IgD-negative memory B cell (primary cell): Measurements from ENCODE around the gene MATR3. TPM values are rescaled to one million over a fixed set of nuclear protein-coding genes. Genes with fewer than 3 reads are reported as not detected.

Source experiments
- H3K27ac Mint-ChIP-seq, 3 donors: one replicate each; pipeline ENCODE4 v1.8.0; 2020 to 2022; ENCODE audit warnings: mild to moderate bottlenecking in 3 of 3, mixed read lengths in 3 of 3, moderate library complexity in 1 of 3
- H3K27me3 Mint-ChIP-seq: one replicate; pipeline ENCODE4 v1.8.0; 2021; ENCODE audit warnings: mixed read lengths
- H3K36me3 Mint-ChIP-seq: one replicate; pipeline ENCODE4 v1.8.0; 2020; ENCODE audit warnings: mild to moderate bottlenecking, mixed read lengths
- H3K4me1 Mint-ChIP-seq, 3 donors: one replicate each; pipeline ENCODE4 v1.8.0; 2020 to 2022; ENCODE audit warnings: mixed read lengths in 3 of 3, mild to moderate bottlenecking in 1 of 3
- H3K4me3 Mint-ChIP-seq, 4 donors: one replicate each; pipeline ENCODE4 v1.8.0; 2020 to 2022; ENCODE audit warnings: mild to moderate bottlenecking in 4 of 4, mixed read lengths in 4 of 4, moderate library complexity in 3 of 4
- H3K9me3 Mint-ChIP-seq, 3 donors: one replicate each; pipeline ENCODE4 v1.8.0; 2020 to 2021; ENCODE audit warnings: mixed read lengths in 3 of 3, mild to moderate bottlenecking in 1 of 3
- polyA plus RNA-seq: library from polyadenylated mRNA; unstranded; fragments of 300-500 nt; fragmentation: Illumina TruSeq; gene quantifications from one replicate; pipeline ENCODE4 v1.2.3, GENCODE V29; 2021

The MATR3 gene, protein sequence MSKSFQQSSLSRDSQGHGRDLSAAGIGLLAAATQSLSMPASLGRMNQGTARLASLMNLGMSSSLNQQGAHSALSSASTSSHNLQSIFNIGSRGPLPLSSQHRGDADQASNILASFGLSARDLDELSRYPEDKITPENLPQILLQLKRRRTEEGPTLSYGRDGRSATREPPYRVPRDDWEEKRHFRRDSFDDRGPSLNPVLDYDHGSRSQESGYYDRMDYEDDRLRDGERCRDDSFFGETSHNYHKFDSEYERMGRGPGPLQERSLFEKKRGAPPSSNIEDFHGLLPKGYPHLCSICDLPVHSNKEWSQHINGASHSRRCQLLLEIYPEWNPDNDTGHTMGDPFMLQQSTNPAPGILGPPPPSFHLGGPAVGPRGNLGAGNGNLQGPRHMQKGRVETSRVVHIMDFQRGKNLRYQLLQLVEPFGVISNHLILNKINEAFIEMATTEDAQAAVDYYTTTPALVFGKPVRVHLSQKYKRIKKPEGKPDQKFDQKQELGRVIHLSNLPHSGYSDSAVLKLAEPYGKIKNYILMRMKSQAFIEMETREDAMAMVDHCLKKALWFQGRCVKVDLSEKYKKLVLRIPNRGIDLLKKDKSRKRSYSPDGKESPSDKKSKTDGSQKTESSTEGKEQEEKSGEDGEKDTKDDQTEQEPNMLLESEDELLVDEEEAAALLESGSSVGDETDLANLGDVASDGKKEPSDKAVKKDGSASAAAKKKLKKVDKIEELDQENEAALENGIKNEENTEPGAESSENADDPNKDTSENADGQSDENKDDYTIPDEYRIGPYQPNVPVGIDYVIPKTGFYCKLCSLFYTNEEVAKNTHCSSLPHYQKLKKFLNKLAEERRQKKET
- 346 TPM for polyA plus RNA-seq

- peak within 1 kb of the TSS; percentile 97 to 100 (median 99) for H3K4me3 Mint-ChIP-seq
- H3K27ac Mint-ChIP-seq = peak within 1 kb of the TSS; percentile 99 to 100 (median 100)
- H3K9me3 Mint-ChIP-seq = no peaks in the 10 kb centered on the region
- peaks cover 29 to 48% (median 35%) of the 10 kb centered on the region in 3 donors for H3K4me1 Mint-ChIP-seq
- peaks cover 6% of the 10 kb centered on the region for H3K36me3 Mint-ChIP-seq
- no peaks in the 10 kb centered on the region for H3K27me3 Mint-ChIP-seq
Observed at GRCh38 chr5:139293507-139294373, at the start of gene MATR3. Gene MATR3 (plus strand): TSS chr5:139293740. CDS start chr5:139307416, 13,676 bp downstream.

GRCh38 chr5:139245637-139246339 lies 47.8 kb upstream of the MATR3 start:
- no peaks in the 10 kb centered on the region for H3K36me3 Mint-ChIP-seq
- H3K4me1 Mint-ChIP-seq = no peaks in the 10 kb centered on the region
- H3K27ac Mint-ChIP-seq = no peak overlapping the region
- H3K27me3 Mint-ChIP-seq = peaks cover 2% of the 10 kb centered on the region
- H3K4me3 Mint-ChIP-seq = no peak overlapping the region
- no peaks in the 10 kb centered on the region for H3K9me3 Mint-ChIP-seq

DNA sequence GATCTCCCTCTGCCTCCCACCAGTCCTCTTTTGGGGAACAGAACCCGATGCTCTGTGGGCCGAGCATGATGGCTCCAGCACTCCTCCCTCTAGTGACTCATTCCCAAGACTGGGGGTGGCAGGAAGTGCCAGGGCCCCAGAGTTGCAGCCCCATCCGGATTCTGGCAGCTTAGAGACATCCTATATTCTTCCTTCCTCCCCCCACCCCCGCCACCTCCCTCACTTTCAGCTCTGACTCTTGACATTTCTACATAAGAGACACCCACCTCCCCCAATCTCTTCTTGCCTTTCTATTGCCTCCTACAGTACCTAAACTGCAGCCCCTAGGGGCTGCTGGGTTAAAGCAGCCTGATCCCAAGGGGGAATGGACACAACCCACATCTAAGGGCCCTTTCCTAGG lies 47.1 kb upstream of the MATR3 start:
- Mint-ChIP-seq H3K27ac (no peak overlapping the region), H3K4me1 (peaks cover 3 to 5% (median 3%) of the 10 kb centered on the region in 3 donors), H3K27me3 (peaks cover 2% of the 10 kb centered on the region), H3K4me3 (no peak overlapping the region), H3K9me3 (no peaks in the 10 kb centered on the region), H3K36me3 (no peaks in the 10 kb centered on the region)

DNA sequence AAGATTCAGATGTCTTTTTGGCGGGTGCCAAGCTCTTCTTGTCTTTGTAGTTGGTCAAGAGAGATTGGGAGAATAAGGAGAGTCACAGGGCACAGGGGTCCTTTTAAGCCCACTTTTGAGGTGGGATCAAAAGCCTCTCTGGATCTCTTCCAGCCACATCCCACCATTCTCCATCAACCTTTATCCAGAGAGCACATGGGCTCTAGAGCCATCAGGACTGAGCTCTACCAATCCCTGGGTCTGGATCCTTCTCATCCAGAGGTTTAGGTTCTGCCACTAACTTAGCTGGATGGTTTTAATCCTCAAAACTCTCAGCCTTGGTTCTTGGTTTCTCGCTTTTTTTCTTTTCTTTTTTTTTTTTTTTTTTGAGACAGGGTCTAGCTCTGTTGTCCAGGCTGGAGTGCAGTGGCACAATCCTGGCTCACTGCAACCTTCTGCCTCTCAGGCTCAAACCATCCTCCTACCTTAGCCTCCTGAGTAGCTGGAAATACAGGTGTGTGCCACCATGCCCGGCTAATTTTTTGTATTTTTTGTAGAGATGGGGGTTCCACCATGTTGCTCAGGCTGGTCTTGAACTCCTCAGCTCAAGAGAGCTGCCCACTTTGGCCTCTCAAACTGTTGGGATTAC lies 44.6 kb upstream of the MATR3 start:
- Mint-ChIP-seq H3K9me3 (no peaks in the 10 kb centered on the region), H3K27me3 (no peaks in the 10 kb centered on the region), H3K4me1 (peaks cover 3 to 5% (median 5%) of the 10 kb centered on the region in 3 donors), H3K4me3 (no peak overlapping the region), H3K36me3 (no peaks in the 10 kb centered on the region), H3K27ac (no peak overlapping the region)

DNA sequence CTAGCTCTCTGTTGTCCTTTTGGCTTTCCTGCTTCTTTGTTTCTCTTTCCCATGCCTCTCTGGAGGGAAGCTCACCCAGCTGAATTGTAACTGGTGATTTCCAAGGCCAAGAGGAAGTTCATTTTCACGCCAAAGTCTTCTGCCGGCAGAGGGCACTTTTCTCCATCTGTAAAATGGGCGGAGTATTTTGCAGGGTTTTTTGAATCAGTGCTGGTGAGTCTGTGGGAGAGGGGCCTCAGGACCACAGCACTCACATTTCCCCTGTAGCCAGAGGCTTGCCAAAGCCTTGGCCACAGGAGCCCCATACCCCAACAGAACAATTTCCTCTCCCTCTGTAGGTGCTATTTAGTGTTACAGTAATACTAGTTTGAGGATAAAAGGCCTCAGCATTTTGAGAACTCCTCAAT lies 42.3 kb upstream of the MATR3 start:
- peak overlapping the region in 1 of 4 donors; percentile 23 for H3K4me3 Mint-ChIP-seq
- H3K27me3 Mint-ChIP-seq = no peaks in the 10 kb centered on the region
- peak overlapping the region in 2 of 3 donors; percentile 69 to 93 for H3K27ac Mint-ChIP-seq
- H3K4me1 Mint-ChIP-seq = peaks cover 3 to 5% (median 5%) of the 10 kb centered on the region in 3 donors
- H3K9me3 Mint-ChIP-seq = no peaks in the 10 kb centered on the region
- H3K36me3 Mint-ChIP-seq = no peaks in the 10 kb centered on the region

DNA sequence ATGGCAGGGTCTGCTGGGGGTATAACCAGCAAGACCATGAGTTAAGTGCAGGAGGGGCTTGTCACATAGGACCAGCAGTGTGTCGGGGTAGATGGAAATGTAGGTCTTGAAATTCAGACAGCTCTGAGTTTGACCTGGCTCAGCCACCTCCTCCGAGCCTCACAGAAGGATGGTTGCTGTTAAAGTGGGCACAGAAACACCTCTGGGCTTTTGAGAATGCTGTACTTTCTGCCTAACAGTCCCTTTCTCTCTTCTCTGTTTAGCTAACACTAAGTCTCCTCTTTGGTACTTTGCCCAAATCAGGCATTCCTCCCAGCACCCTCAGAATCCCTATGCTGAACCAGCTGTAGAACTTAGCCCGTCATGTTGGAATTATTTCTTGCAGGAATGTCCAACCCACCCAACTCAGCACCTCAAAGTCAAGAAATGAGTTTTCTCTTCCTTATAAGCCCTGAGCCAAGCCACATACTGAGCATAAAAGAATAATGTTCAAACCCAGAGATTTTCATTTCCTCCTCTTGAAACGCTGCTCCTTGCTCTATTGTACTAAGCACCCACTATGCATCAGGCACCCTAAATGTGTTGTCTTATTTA lies 41.7 kb upstream of the MATR3 start:
- H3K9me3 Mint-ChIP-seq = no peaks in the 10 kb centered on the region
- H3K4me3 Mint-ChIP-seq = no peak overlapping the region
- no peak overlapping the region for H3K27ac Mint-ChIP-seq
- H3K4me1 Mint-ChIP-seq = peaks cover 3 to 5% (median 5%) of the 10 kb centered on the region in 3 donors
- H3K27me3 Mint-ChIP-seq = no peaks in the 10 kb centered on the region
- no peaks in the 10 kb centered on the region for H3K36me3 Mint-ChIP-seq

DNA sequence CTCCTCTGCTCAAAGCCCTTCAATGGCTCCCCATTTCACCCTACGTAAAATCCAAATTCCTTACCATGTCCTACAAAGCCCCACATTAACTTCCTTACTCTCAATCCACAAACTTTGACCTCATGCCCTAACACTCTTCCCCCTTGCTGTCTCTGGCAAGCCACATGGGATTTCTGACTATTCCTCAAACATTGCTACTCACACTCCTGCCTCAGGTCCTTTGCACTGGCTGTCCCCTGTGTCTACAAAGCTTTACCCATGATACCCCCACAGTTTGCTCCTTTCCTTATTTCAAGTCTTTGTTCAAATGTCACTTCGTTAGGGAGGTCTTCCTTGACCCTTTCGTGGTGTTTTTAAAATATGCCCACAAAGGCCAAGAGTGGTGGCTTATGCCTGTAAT lies 40.4 kb upstream of the MATR3 start:
- H3K4me3 Mint-ChIP-seq = no peak overlapping the region
- H3K27me3 Mint-ChIP-seq = no peaks in the 10 kb centered on the region
- peaks cover 3 to 5% (median 5%) of the 10 kb centered on the region in 3 donors for H3K4me1 Mint-ChIP-seq
- no peaks in the 10 kb centered on the region for H3K9me3 Mint-ChIP-seq
- H3K36me3 Mint-ChIP-seq = no peaks in the 10 kb centered on the region
- no peak overlapping the region for H3K27ac Mint-ChIP-seq

DNA sequence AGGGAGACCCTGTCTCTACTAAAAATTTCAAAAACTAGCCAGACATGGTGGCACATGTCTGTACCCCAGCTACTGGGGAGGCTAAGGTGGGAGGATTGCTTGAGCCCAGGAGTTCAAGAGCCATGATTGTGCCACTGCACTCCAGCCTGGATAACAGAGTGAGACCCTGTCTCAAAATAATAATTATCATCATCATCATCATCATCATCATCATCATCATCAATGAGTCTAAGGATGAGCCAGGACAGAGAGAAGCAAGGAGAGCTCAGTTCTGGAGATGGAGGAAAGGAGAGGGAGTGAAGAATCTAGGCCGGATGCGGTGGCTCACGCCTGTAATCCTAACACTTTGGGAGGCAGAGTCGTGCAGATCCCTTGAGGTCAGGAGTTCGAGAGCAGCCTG lies 36.7 kb upstream of the MATR3 start:
- no peaks in the 10 kb centered on the region for H3K9me3 Mint-ChIP-seq
- H3K4me1 Mint-ChIP-seq = peaks cover 0 to 1% (median 0%) of the 10 kb centered on the region in 3 donors
- H3K27me3 Mint-ChIP-seq = peaks cover 3% of the 10 kb centered on the region
- no peaks in the 10 kb centered on the region for H3K36me3 Mint-ChIP-seq
- no peak overlapping the region for H3K4me3 Mint-ChIP-seq
- H3K27ac Mint-ChIP-seq = no peak overlapping the region

- Mint-ChIP-seq H3K4me3 (peak overlapping the region in 1 of 4 donors; percentile 19), H3K27ac (no peak overlapping the region), H3K27me3 (peaks cover 3% of the 10 kb centered on the region), H3K9me3 (no peaks in the 10 kb centered on the region), H3K36me3 (no peaks in the 10 kb centered on the region), H3K4me1 (no peaks in the 10 kb centered on the region)
Observed at GRCh38 chr5:139262059-139262741, 31.3 kb upstream of the MATR3 start.

DNA sequence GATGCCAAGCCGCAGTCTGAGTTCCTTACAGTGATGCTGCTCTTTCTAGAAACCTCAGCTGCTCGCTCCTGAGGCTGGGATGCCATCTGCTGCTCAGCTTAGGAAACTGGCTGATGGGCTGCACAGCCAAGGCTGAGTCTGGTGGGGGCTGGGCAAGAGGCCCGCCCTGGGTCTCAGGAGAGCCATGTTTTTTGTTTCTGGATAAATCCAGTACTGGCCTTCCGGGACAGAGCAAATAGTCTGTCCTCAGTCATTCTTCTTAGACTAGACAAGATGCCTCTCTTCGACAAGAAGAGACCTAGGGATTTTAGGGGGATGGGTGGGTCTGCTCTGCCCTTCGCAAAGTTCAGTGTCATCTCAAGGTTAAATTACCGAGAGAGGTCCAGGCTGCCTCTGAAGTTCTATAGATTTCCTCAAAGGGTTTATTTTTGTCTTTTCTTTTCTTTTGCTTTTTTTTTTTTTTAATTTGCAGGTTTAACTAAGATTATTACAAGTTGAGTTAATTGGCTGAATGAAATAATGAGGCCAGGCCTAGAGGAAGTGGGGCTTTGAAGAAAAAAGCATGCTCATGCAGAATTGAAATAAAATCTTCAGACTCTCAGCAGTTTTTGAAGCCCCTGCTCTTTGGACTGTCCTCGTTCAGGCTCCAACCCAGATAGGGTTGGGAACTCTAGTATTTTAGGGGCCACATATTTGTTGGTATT lies 30.6 kb upstream of the MATR3 start:
- Mint-ChIP-seq H3K27ac (no peak overlapping the region), H3K4me3 (no peak overlapping the region), H3K4me1 (peaks cover under 1% of the 10 kb centered on the region in 3 donors), H3K9me3 (no peaks in the 10 kb centered on the region), H3K27me3 (peaks cover 3% of the 10 kb centered on the region), H3K36me3 (no peaks in the 10 kb centered on the region)

DNA sequence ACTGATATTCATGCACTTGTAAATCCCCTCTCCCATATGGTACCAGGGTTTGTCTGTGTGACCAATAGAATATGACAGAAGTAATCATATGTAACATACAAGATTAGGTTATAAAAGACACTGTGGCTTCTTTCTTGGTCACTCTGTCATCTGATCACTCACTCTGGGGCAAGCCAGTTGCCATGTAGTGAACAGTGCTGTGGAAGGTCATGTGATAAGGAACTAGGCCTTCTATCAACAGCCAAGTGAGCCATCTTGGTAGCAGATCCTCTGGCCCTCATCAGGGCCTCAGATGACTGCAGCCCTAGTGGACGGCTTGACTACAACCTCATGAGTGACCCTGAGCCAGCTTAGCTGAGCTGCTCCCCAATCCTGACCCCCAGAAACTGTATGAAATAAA lies 30.0 kb upstream of the MATR3 start:
- no peaks in the 10 kb centered on the region for H3K9me3 Mint-ChIP-seq
- H3K36me3 Mint-ChIP-seq = no peaks in the 10 kb centered on the region
- no peak overlapping the region for H3K27ac Mint-ChIP-seq
- H3K4me1 Mint-ChIP-seq = peaks cover 6 to 7% (median 7%) of the 10 kb centered on the region in 3 donors
- peaks cover 3% of the 10 kb centered on the region for H3K27me3 Mint-ChIP-seq
- no peak overlapping the region for H3K4me3 Mint-ChIP-seq

GRCh38 chr5:139263946-139264345 lies 29.6 kb upstream of the MATR3 start:
- H3K27ac Mint-ChIP-seq = no peak overlapping the region
- H3K27me3 Mint-ChIP-seq = peaks cover 3% of the 10 kb centered on the region
- peaks cover 6 to 10% (median 8%) of the 10 kb centered on the region in 3 donors for H3K4me1 Mint-ChIP-seq
- no peaks in the 10 kb centered on the region for H3K9me3 Mint-ChIP-seq
- no peaks in the 10 kb centered on the region for H3K36me3 Mint-ChIP-seq
- no peak overlapping the region for H3K4me3 Mint-ChIP-seq
